WTC11 (cell line): ENCODE results near the gene KBTBD8. TPM values are rescaled to one million over a fixed set of nuclear protein-coding genes. Genes with fewer than 3 reads are reported as not detected.

Experiments used
- ATAC-seq: fragments of 200-7000 bp; cut with Tn5 transposase; 2 replicates; pipeline ENCODE4 v1.10.0; 2021; ENCODE audit warnings: mild to moderate bottlenecking, moderate library complexity
- CTCF ChIA-PET: fragments of 300-600 bp; sonication (Branson Sonifier 250); formaldehyde crosslinking; loops from one replicate; lab custom pipeline; 2021; ENCODE audit warnings: antibody characterized with exemption; lab: Charles Lee
- POLR2A ChIA-PET: fragments of 350-600 bp; sonication (Branson Sonifier 250); formaldehyde crosslinking; loops from one replicate; lab custom pipeline; 2021; ENCODE audit warnings: antibody characterized with exemption; lab: Charles Lee
- DNase-seq: peaks from one replicate; pipeline ENCODE4 v3.0.0; 2021; ENCODE audit warnings: low spot score
- H3K27ac Mint-ChIP-seq: 2 replicates; pipeline ENCODE4 v1.8.0; 2021; ENCODE audit warnings: mixed read lengths
- H3K27me3 Mint-ChIP-seq: 2 replicates; pipeline ENCODE4 v1.8.0; 2021; ENCODE audit warnings: low read depth, mild to moderate bottlenecking, moderate library complexity, mixed read lengths
- H3K36me3 Mint-ChIP-seq: 2 replicates; pipeline ENCODE4 v1.8.0; 2021; ENCODE audit warnings: mixed read lengths
- H3K4me1 Mint-ChIP-seq: 2 replicates; pipeline ENCODE4 v1.8.0; 2022; ENCODE audit warnings: mixed read lengths
- H3K4me3 Mint-ChIP-seq: 2 replicates; pipeline ENCODE4 v1.8.0; 2021; ENCODE audit warnings: mild to moderate bottlenecking, moderate library complexity, mixed read lengths
- H3K9me3 Mint-ChIP-seq: 2 replicates; pipeline ENCODE4 v1.8.0; 2021; ENCODE audit warnings: mixed read lengths
- CBFB ChIP-seq: sonication (generic); formaldehyde crosslinking; IDR thresholded peaks from 2 replicates; pipeline ENCODE4 v1.8.1; 2022; ENCODE audit warnings: mild to moderate bottlenecking, low read depth, missing genetic modification reagents
- ESRRA ChIP-seq: sonication (generic); formaldehyde crosslinking; IDR thresholded peaks from 2 replicates; pipeline ENCODE4 v1.8.1; 2022; ENCODE audit warnings: mild to moderate bottlenecking, missing genetic modification reagents, borderline replicate concordance
- ETV6 ChIP-seq: sonication (generic); formaldehyde crosslinking; IDR thresholded peaks from 2 replicates; pipeline ENCODE4 v1.8.1; 2022; ENCODE audit warnings: mild to moderate bottlenecking, missing genetic modification reagents
- FOXJ3 ChIP-seq: sonication (generic); formaldehyde crosslinking; IDR thresholded peaks from 2 replicates; pipeline ENCODE4 v1.9.0; 2021; ENCODE audit warnings: missing genetic modification reagents, mild to moderate bottlenecking, borderline replicate concordance
- NFE2L1 ChIP-seq: sonication (generic); formaldehyde crosslinking; IDR thresholded peaks from 2 replicates; pipeline ENCODE4 v1.8.1; 2023; ENCODE audit warnings: missing genetic modification reagents
- NR1H2 ChIP-seq: sonication (generic); formaldehyde crosslinking; IDR thresholded peaks from 2 replicates; pipeline ENCODE4 v1.9.0; 2021; ENCODE audit warnings: mild to moderate bottlenecking, moderate library complexity, missing genetic modification reagents
- TEAD4 ChIP-seq: sonication (generic); formaldehyde crosslinking; IDR thresholded peaks from 2 replicates; pipeline ENCODE4 v1.8.0; 2022; ENCODE audit warnings: mild to moderate bottlenecking, missing genetic modification reagents
- ZNF219 ChIP-seq: sonication (generic); formaldehyde crosslinking; IDR thresholded peaks from 2 replicates; pipeline ENCODE4 v1.8.0; 2023; ENCODE audit warnings: missing genetic modification reagents, mild to moderate bottlenecking, borderline replicate concordance
- ZNF396 ChIP-seq: fragments of 250-450 bp; sonication (Bioruptor Pico); IDR thresholded peaks from 2 replicates; pipeline ENCODE4 v1.8.0; 2021; ENCODE audit warnings: mild to moderate bottlenecking, moderate library complexity, borderline replicate concordance
- ZNF671 ChIP-seq: fragments of 250-450 bp; sonication (Bioruptor Pico); IDR thresholded peaks from 2 replicates; pipeline ENCODE4 v1.8.0; 2021; ENCODE audit warnings: mild to moderate bottlenecking
- total RNA-seq: library from RNA; stranded (reverse); gene quantifications from 3 replicates; pipeline ENCODE4 v1.2.3, GENCODE V29; 2021
- TF ChIP-seq, protein P1 (sequence below): fragments of 250-450 bp; sonication (Bioruptor Pico); IDR thresholded peaks from 2 replicates; pipeline ENCODE4 v1.9.0; 2021; ENCODE audit warnings: moderate library complexity, mild to moderate bottlenecking, inconsistent platforms, borderline replicate concordance
- TF ChIP-seq, protein P2 (sequence below): fragments of 250-450 bp; sonication (Bioruptor Pico); IDR thresholded peaks from 2 replicates; pipeline ENCODE4 v2.1.2; 2022; ENCODE audit warnings: mild to moderate bottlenecking, moderate library complexity
- TF ChIP-seq, protein P3 (sequence below): fragments of 250-450 bp; sonication (Bioruptor Pico); IDR thresholded peaks from 2 replicates; pipeline ENCODE4 v1.9.0; 2021; ENCODE audit warnings: mild to moderate bottlenecking, borderline replicate concordance
- TF ChIP-seq, protein P4 (sequence below): sonication (generic); formaldehyde crosslinking; IDR thresholded peaks from 2 replicates; pipeline ENCODE4 v1.8.1; 2022; ENCODE audit warnings: missing genetic modification reagents, borderline replicate concordance
- TF ChIP-seq, protein P5 (sequence below): sonication (generic); formaldehyde crosslinking; IDR thresholded peaks from 2 replicates; pipeline ENCODE4 v1.8.0; 2023; ENCODE audit warnings: missing genetic modification reagents, mild to moderate bottlenecking, borderline replicate concordance
- TF ChIP-seq, protein P6 (sequence below): sonication (generic); formaldehyde crosslinking; IDR thresholded peaks from 2 replicates; pipeline ENCODE4 v1.8.0; 2022; ENCODE audit warnings: mild to moderate bottlenecking, missing genetic modification reagents
- TF ChIP-seq, protein P7 (sequence below): sonication (generic); formaldehyde crosslinking; IDR thresholded peaks from 2 replicates; pipeline ENCODE4 v1.8.1; 2023; ENCODE audit warnings: mild to moderate bottlenecking, missing genetic modification reagents, borderline replicate concordance

Gene KBTBD8
- total RNA-seq, 1 experiment from 2014 or later, result 15.0 TPM

DNA sequence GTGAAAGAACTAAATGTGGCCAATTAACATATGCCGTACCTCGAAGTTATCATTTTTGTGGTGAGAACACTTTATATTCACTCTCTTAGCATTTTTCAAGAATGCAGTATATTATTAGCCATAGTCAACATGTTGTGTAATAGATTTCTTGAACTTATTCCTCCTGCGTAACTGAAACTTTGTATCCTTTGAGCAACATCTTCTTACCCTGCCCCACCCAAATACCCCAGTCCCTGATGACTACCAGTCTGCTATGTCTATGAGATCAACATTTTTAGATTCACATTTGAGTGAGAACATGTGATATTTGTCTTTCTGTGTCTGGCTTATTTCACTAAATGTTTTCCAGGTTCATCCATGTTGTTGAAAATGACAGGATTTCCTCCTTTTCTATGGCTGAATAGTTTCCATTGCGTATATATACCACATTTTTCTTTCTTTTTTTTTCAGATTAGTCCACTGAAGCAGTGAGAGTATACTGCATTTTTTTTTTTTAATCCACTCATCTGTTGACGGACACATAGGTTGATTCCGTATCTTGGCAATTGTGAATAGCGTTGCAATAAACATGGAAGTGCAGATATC lies 12.7 kb upstream of the KBTBD8 start:
- Mint-ChIP-seq H3K27me3 (no peaks in the 10 kb centered on the region), H3K9me3 (peaks cover 6% of the 10 kb centered on the region; the same call in 1 of the 2 replicates), H3K4me3 (no peak overlapping the region), H3K4me1 (peaks cover 43% of the 10 kb centered on the region), H3K27ac (no peak overlapping the region)
- ChIA-PET CTCF (no interaction called here), POLR2A (no interaction called here)
- no peak for ATAC-seq
- TF ChIP-seq, protein P1, sequence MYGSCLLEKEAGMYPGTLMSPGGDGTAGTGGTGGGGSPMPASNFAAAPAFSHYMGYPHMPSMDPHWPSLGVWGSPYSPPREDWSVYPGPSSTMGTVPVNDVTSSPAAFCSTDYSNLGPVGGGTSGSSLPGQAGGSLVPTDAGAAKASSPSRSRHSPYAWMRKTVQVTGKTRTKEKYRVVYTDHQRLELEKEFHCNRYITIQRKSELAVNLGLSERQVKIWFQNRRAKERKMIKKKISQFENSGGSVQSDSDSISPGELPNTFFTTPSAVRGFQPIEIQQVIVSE, result no peak
- TF ChIP-seq, protein P2, sequence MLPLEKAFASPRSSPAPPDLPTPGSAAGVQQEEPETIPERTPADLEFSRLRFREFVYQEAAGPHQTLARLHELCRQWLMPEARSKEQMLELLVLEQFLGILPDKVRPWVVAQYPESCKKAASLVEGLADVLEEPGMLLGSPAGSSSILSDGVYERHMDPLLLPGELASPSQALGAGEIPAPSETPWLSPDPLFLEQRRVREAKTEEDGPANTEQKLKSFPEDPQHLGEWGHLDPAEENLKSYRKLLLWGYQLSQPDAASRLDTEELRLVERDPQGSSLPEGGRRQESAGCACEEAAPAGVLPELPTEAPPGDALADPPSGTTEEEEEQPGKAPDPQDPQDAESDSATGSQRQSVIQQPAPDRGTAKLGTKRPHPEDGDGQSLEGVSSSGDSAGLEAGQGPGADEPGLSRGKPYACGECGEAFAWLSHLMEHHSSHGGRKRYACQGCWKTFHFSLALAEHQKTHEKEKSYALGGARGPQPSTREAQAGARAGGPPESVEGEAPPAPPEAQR (CRISPR knock-in tag), result no peak
- TF ChIP-seq, protein P3, sequence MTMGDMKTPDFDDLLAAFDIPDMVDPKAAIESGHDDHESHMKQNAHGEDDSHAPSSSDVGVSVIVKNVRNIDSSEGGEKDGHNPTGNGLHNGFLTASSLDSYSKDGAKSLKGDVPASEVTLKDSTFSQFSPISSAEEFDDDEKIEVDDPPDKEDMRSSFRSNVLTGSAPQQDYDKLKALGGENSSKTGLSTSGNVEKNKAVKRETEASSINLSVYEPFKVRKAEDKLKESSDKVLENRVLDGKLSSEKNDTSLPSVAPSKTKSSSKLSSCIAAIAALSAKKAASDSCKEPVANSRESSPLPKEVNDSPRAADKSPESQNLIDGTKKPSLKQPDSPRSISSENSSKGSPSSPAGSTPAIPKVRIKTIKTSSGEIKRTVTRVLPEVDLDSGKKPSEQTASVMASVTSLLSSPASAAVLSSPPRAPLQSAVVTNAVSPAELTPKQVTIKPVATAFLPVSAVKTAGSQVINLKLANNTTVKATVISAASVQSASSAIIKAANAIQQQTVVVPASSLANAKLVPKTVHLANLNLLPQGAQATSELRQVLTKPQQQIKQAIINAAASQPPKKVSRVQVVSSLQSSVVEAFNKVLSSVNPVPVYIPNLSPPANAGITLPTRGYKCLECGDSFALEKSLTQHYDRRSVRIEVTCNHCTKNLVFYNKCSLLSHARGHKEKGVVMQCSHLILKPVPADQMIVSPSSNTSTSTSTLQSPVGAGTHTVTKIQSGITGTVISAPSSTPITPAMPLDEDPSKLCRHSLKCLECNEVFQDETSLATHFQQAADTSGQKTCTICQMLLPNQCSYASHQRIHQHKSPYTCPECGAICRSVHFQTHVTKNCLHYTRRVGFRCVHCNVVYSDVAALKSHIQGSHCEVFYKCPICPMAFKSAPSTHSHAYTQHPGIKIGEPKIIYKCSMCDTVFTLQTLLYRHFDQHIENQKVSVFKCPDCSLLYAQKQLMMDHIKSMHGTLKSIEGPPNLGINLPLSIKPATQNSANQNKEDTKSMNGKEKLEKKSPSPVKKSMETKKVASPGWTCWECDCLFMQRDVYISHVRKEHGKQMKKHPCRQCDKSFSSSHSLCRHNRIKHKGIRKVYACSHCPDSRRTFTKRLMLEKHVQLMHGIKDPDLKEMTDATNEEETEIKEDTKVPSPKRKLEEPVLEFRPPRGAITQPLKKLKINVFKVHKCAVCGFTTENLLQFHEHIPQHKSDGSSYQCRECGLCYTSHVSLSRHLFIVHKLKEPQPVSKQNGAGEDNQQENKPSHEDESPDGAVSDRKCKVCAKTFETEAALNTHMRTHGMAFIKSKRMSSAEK (CRISPR knock-in tag), result no peak
- TF ChIP-seq, protein P4, sequence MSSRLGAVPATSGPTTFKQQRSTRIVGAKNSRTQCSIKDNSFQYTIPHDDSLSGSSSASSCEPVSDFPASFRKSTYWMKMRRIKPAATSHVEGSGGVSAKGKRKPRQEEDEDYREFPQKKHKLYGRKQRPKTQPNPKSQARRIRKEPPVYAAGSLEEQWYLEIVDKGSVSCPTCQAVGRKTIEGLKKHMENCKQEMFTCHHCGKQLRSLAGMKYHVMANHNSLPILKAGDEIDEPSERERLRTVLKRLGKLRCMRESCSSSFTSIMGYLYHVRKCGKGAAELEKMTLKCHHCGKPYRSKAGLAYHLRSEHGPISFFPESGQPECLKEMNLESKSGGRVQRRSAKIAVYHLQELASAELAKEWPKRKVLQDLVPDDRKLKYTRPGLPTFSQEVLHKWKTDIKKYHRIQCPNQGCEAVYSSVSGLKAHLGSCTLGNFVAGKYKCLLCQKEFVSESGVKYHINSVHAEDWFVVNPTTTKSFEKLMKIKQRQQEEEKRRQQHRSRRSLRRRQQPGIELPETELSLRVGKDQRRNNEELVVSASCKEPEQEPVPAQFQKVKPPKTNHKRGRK, result no peak
- TF ChIP-seq ETV6 (CRISPR knock-in tag) (no peak), ZNF219 (CRISPR knock-in tag) (no peak), NFE2L1 (CRISPR knock-in tag) (no peak), TEAD4 (no peak), ESRRA (CRISPR knock-in tag) (no peak), ZNF396 (CRISPR knock-in tag) (no peak), FOXJ3 (CRISPR knock-in tag) (no peak), ZNF671 (CRISPR knock-in tag) (no peak), NR1H2 (no peak), CBFB (no peak)
- TF ChIP-seq, protein P5, sequence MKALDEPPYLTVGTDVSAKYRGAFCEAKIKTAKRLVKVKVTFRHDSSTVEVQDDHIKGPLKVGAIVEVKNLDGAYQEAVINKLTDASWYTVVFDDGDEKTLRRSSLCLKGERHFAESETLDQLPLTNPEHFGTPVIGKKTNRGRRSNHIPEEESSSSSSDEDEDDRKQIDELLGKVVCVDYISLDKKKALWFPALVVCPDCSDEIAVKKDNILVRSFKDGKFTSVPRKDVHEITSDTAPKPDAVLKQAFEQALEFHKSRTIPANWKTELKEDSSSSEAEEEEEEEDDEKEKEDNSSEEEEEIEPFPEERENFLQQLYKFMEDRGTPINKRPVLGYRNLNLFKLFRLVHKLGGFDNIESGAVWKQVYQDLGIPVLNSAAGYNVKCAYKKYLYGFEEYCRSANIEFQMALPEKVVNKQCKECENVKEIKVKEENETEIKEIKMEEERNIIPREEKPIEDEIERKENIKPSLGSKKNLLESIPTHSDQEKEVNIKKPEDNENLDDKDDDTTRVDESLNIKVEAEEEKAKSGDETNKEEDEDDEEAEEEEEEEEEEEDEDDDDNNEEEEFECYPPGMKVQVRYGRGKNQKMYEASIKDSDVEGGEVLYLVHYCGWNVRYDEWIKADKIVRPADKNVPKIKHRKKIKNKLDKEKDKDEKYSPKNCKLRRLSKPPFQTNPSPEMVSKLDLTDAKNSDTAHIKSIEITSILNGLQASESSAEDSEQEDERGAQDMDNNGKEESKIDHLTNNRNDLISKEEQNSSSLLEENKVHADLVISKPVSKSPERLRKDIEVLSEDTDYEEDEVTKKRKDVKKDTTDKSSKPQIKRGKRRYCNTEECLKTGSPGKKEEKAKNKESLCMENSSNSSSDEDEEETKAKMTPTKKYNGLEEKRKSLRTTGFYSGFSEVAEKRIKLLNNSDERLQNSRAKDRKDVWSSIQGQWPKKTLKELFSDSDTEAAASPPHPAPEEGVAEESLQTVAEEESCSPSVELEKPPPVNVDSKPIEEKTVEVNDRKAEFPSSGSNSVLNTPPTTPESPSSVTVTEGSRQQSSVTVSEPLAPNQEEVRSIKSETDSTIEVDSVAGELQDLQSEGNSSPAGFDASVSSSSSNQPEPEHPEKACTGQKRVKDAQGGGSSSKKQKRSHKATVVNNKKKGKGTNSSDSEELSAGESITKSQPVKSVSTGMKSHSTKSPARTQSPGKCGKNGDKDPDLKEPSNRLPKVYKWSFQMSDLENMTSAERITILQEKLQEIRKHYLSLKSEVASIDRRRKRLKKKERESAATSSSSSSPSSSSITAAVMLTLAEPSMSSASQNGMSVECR (CRISPR knock-in tag), result no peak
- TF ChIP-seq, protein P6, sequence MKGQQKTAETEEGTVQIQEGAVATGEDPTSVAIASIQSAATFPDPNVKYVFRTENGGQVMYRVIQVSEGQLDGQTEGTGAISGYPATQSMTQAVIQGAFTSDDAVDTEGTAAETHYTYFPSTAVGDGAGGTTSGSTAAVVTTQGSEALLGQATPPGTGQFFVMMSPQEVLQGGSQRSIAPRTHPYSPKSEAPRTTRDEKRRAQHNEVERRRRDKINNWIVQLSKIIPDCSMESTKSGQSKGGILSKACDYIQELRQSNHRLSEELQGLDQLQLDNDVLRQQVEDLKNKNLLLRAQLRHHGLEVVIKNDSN, result no peak
- TF ChIP-seq, protein P7, sequence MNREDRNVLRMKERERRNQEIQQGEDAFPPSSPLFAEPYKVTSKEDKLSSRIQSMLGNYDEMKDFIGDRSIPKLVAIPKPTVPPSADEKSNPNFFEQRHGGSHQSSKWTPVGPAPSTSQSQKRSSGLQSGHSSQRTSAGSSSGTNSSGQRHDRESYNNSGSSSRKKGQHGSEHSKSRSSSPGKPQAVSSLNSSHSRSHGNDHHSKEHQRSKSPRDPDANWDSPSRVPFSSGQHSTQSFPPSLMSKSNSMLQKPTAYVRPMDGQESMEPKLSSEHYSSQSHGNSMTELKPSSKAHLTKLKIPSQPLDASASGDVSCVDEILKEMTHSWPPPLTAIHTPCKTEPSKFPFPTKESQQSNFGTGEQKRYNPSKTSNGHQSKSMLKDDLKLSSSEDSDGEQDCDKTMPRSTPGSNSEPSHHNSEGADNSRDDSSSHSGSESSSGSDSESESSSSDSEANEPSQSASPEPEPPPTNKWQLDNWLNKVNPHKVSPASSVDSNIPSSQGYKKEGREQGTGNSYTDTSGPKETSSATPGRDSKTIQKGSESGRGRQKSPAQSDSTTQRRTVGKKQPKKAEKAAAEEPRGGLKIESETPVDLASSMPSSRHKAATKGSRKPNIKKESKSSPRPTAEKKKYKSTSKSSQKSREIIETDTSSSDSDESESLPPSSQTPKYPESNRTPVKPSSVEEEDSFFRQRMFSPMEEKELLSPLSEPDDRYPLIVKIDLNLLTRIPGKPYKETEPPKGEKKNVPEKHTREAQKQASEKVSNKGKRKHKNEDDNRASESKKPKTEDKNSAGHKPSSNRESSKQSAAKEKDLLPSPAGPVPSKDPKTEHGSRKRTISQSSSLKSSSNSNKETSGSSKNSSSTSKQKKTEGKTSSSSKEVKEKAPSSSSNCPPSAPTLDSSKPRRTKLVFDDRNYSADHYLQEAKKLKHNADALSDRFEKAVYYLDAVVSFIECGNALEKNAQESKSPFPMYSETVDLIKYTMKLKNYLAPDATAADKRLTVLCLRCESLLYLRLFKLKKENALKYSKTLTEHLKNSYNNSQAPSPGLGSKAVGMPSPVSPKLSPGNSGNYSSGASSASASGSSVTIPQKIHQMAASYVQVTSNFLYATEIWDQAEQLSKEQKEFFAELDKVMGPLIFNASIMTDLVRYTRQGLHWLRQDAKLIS (CRISPR knock-in tag), result no peak
- TF ChIP-seq, all 79 proteins: peak for 0
- no peak for DNase-seq
- H3K36me3 Mint-ChIP-seq, result peaks cover 2% of the 10 kb centered on the region; the same call in 1 of the 2 replicates
